Suprapubic skin (tissue), 4 donors: ENCODE data around the gene XYLT2.

Source experiments
- POLR2A ChIP-seq, 2 donors: fragments of 450-650 bp; IDR thresholded peaks; one replicate each; pipeline ENCODE4 v1.6.1; 2017; ENCODE audit warnings: antibody characterized with exemption in 2 of 2, mild to moderate bottlenecking in 2 of 2, moderate library complexity in 2 of 2
- POLR2AphosphoS5 ChIP-seq, 3 donors: sonication (generic); formaldehyde crosslinking; IDR thresholded peaks; one replicate each; pipeline ENCODE4 v1.6.1; 2017; ENCODE audit warnings: antibody characterized with exemption in 3 of 3
- TF ChIP-seq, protein P1 (sequence below), 2 donors: fragments of 200-600 bp in 1 of 2; fragments of 450-650 bp in 1 of 2; sonication (generic) in 1 of 2; IDR thresholded peaks; one replicate each; pipeline ENCODE4 v1.5.1; 2016 to 2019; ENCODE audit warnings: antibody characterized with exemption in 2 of 2, mild to moderate bottlenecking in 1 of 2, moderate library complexity in 1 of 2

DNA sequence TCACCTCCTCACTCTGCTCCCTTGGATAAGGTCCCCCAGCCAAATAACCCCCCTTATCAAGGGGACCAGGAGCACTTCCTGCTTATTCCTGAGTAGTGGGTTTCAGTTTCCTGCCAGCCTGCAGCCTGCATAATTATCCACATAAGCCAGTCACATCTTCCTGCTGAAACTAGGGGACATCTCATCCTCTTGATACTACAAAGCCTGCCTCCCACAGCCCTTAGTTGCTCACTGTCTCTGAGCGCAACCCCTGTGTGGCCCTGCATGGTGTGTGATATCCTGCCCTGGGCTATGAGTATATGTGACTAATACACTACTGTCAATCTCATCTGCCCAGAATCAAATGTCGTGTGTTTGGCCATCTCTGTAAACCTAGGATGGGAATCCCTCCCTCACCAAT, 8.0 kb upstream of the XYLT2 start:
- TF ChIP-seq POLR2A (IDR thresholded peaks at IDR 0.05) (no peak), POLR2AphosphoS5 (IDR thresholded peaks at IDR 0.05) (no peak)
- TF ChIP-seq, protein P1, sequence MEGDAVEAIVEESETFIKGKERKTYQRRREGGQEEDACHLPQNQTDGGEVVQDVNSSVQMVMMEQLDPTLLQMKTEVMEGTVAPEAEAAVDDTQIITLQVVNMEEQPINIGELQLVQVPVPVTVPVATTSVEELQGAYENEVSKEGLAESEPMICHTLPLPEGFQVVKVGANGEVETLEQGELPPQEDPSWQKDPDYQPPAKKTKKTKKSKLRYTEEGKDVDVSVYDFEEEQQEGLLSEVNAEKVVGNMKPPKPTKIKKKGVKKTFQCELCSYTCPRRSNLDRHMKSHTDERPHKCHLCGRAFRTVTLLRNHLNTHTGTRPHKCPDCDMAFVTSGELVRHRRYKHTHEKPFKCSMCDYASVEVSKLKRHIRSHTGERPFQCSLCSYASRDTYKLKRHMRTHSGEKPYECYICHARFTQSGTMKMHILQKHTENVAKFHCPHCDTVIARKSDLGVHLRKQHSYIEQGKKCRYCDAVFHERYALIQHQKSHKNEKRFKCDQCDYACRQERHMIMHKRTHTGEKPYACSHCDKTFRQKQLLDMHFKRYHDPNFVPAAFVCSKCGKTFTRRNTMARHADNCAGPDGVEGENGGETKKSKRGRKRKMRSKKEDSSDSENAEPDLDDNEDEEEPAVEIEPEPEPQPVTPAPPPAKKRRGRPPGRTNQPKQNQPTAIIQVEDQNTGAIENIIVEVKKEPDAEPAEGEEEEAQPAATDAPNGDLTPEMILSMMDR (IDR thresholded peaks at IDR 0.05) = no peak
